ENCODE measurements around the gene SEC61B.

The SEC61B gene

DNA sequence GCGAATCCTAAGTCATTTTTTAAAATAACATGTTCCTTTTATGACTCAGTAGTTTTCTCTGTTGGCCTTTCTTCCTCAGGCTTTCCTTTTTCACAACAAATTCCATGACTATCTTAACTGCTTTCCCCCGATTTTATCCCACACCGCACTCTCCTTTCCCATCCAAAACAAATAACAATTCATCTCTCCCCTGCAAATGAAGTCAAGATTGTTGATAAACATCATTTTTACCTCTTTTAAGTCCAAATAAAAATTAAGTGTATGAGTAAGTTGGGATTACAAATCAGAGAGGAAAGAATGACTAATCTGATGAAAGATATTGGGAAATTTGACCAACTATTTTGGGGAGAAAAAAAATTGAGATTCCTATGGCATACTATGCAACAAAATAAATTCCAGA lies 47.3 kb downstream of the SEC61B start:
- DNase-seq (ENCODE audit: low read depth, low spot score), result no peak

DNA sequence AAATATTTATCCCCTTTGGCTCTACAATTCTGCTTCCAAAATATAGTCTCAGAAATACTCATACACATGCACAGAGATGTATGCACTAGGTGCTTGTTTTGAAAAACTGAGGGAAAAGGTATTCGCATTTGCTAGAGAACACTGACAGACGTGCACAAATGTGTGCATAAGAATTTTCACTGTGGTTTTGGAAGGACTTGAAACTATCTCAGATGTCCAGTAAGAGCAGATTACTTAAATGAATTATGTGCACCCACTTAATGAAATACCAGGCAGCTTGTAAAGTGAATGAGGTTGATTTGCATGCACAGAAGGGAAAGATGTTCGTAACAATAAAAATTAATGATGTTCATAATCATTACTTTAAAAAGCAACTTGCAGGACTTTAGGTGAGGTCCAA lies 48.4 kb downstream of the SEC61B start:
- DNase-seq (ENCODE audit: low read depth, low spot score), result no peak

DNA sequence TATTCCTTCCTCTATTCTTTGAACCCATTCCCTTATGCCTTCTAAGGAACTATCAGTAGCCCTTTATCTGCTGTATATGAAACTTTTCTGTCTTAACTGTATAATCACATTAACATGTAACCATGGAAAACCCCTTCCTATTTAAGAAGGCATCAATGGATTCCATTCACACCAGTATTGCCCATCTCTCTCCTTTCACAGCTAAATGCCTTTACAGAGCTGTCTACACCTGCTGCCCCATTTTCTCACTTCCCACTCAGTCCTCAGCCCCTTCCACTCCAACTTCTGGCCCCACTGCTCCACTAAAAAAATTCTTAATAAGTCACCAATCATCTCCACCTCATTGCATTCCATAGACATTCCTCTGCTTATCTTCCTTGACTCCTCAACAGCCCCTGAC lies 50.8 kb downstream of the SEC61B start:
- DNase-seq (ENCODE audit: low read depth, low spot score), result no peak

DNA sequence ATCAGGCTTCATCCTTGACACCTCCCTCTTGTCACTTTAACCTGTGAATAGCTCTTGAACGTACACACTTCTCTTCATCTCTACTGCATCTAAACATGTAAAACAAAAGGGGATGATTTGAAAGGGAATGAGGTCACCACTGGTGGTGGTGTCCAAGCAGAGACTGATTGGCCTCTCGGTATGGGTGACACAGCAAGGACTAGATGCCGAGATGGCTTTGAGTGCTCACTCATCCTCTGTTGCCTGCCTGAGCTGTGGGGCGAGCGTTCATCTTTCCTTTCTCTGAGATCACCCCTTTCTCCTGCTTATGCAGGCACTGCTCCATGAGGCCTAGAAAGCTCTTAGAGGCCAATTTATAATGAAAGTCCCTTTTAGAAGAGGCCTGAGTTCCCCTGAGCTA lies 51.9 kb downstream of the SEC61B start:
- DNase-seq (ENCODE audit: low read depth, low spot score), result no peak

DNA sequence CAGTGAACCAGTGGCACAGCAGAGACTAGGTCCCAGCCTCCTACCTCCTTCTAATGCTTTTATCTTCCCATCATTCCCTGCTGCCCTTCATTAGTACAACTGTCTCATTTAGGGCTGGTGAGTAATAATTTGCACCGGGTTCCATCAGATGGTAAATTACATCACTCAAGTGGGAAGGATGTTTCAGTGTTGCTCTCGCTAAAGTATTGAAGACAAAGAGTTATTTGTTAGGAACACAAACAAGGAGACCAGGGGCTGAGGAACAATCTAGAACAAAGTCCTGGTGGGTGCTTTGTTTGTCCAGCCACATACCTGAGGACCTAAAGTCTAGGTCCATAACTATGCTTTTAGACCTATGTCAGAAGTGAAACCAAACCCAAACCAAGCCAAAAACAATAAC lies 52.4 kb downstream of the SEC61B start:
- no peak for DNase-seq (ENCODE audit: low read depth, low spot score)

Measured in smooth muscle cell of the brain vasculature (primary cell).